T-cell (primary cell): ENCODE measurements around the gene TAS1R1. TPM values are rescaled to one million over a fixed set of nuclear protein-coding genes. Genes with fewer than 3 reads are reported as not detected.
A peak's percentile ranks its signal among the peaks of the same experiment; 100 is the strongest.

Experiments
- ATAC-seq, 4 experiments: fragments of 200-7000 bp in 3 of 4; fragments of 150-1000 bp in 1 of 4; cut with Tn5 transposase; replicated peaks in 1 of 4; 1 replicate in 3 of 4; 2 replicates in 1 of 4; pipeline ENCODE4 v1.10.0; 2021; ENCODE audit warnings: moderate library complexity in 3 of 4, mild to moderate bottlenecking in 2 of 4, moderate number of reproducible peaks in 1 of 4
- CTCF ChIA-PET, 2 donors: fragments of 300-600 bp; sonication (Branson Sonifier 250); formaldehyde crosslinking; loops; one replicate each; lab custom pipeline; 2022; ENCODE audit warnings: antibody characterized with exemption in 2 of 2; lab: Charles Lee
- POLR2A ChIA-PET, 2 donors: fragments of 300-600 bp; sonication (Branson Sonifier 250); formaldehyde crosslinking; loops; one replicate each; lab custom pipeline; 2022; ENCODE audit warnings: antibody characterized with exemption in 2 of 2; lab: Charles Lee
- DNase-seq, 35 experiments: peaks; one replicate each; pipeline versions ENCODE4 v3.0.0 to v3.0.0-alpha.2; 2013 to 2023
- H3K27ac ChIP-seq: one replicate; pipeline ENCODE4 v1.5.1; 2013; ENCODE audit warnings: low read length
- H3K27me3 ChIP-seq, 2 experiments: replicated peaks in 1 of 2; 1 replicate in 1 of 2; 2 replicates in 1 of 2; pipeline versions ENCODE4 v1.6.1 to v1.7.0; 2013; ENCODE audit warnings: low read length in 1 of 2, mixed read lengths in 1 of 2; ENCODE audit not compliant: control insufficient read depth in 2 of 2, insufficient read depth in 2 of 2; ENCODE audit errors: extremely low read depth in 1 of 2
- H3K36me3 ChIP-seq, 2 donors: 1 replicate in 1 of 2; 2 replicates in 1 of 2; pipeline versions ENCODE4 v1.6.1 to v1.7.0; 2013; ENCODE audit warnings: low read length in 1 of 2; ENCODE audit not compliant: control insufficient read depth in 2 of 2, insufficient read depth in 1 of 2; ENCODE audit errors: extremely low read depth in 1 of 2
- H3K4me1 ChIP-seq, 2 experiments: 1 replicate in 1 of 2; 2 replicates in 1 of 2; pipeline versions ENCODE4 v1.6.1 to v1.7.0; 2013; ENCODE audit warnings: low read length in 2 of 2, mixed read lengths in 1 of 2; ENCODE audit not compliant: insufficient read depth in 2 of 2, control insufficient read depth in 1 of 2; ENCODE audit errors: extremely low read depth in 1 of 2
- H3K4me3 ChIP-seq, 2 donors: 1 replicate in 1 of 2; 2 replicates in 1 of 2; pipeline versions ENCODE4 v1.5.1 to v1.7.0; 2013; ENCODE audit warnings: mild to moderate bottlenecking in 2 of 2, low read length in 1 of 2, moderate library complexity in 1 of 2; ENCODE audit not compliant: control insufficient read depth in 1 of 2; ENCODE audit errors: extremely low read depth in 1 of 2
- H3K9me3 ChIP-seq: 2 replicates; pipeline ENCODE4 v1.7.0; 2013
- H3K27ac Mint-ChIP-seq, 2 donors: one replicate each; pipeline ENCODE4 v1.8.0; 2020 to 2021; ENCODE audit warnings: mild to moderate bottlenecking in 2 of 2, mixed read lengths in 2 of 2
- H3K27me3 Mint-ChIP-seq, 2 donors: one replicate each; pipeline ENCODE4 v1.8.0; 2021 to 2022; ENCODE audit warnings: mixed read lengths in 2 of 2
- H3K36me3 Mint-ChIP-seq: one replicate; pipeline ENCODE4 v1.8.0; 2021; ENCODE audit warnings: mixed read lengths
- H3K4me1 Mint-ChIP-seq, 3 donors: one replicate each; pipeline ENCODE4 v1.8.0; 2020 to 2022; ENCODE audit warnings: mixed read lengths in 3 of 3, mild to moderate bottlenecking in 1 of 3
- H3K4me3 Mint-ChIP-seq, 3 donors: one replicate each; pipeline ENCODE4 v1.8.0; 2020 to 2022; ENCODE audit warnings: mild to moderate bottlenecking in 3 of 3, mixed read lengths in 3 of 3, moderate library complexity in 3 of 3
- H3K9me3 Mint-ChIP-seq, 3 donors: one replicate each; pipeline ENCODE4 v1.8.0; 2020 to 2022; ENCODE audit warnings: mixed read lengths in 3 of 3
- WGBS: methylation state at CpG from one replicate; pipeline ENCODE4 v1.1.5; 2013; ENCODE audit warnings: missing lambda C conversion rate; ENCODE audit not compliant: insufficient coverage; 5-methylcytosine and 5-hydroxymethylcytosine counted together
- total RNA-seq, 35 experiments: library from RNA in 6 of 35; stranded (reverse) in 6 of 35; fragments of 120-200 nt in 1 of 35; gene quantifications; one replicate each; pipeline versions ENCODE4 v1.2.1 to v1.2.4 and lab custom pipeline; 2013 to 2026

The TAS1R1 gene
- total RNA-seq, 5 donors from 2014 or later (not counting 1 experiment from before 2014, with no cell fraction given), result not detected

GRCh38 chr1:6579374-6580118 is 24.4 kb downstream of the TAS1R1 start, which contains the start of gene ZBTB48:
ZBTB48 (plus strand) TSS chr1:6579994; CDS start chr1:6580610, 616 bp downstream.
- Mint-ChIP-seq H3K4me1 (peaks cover 35 to 39% (median 36%) of the 10 kb centered on the region in 3 donors), H3K9me3 (no peaks in the 10 kb centered on the region), H3K27me3 (no peaks in the 10 kb centered on the region), H3K4me3 (peak within 1 kb of the TSS; percentile 91 to 96 (median 92)), H3K27ac (peak within 1 kb of the TSS; percentile 91 to 94), H3K36me3 (no peaks in the 10 kb centered on the region)
- peak within 1 kb of the TSS; percentile 81 to 85 for H3K4me3 ChIP-seq
- H3K27ac ChIP-seq, result peak within 1 kb of the TSS; percentile 83
- DNase-seq (peak; percentile 90 to 98 (median 96)), ATAC-seq (peak; percentile 98 to 99 (median 99))
- no peaks in the 10 kb centered on the region for H3K9me3 ChIP-seq
- H3K36me3 ChIP-seq, result peaks cover 2% of the 10 kb centered on the region in 2 donors
- POLR2A ChIA-PET, result interaction anchor here (0.7 to 0.8 kb wide), 2 partner anchors 18 to 26 kb away, joined by 3 read pairs; partner anchors contain the start of gene NOL9 (in 1 of the 2)
- WGBS, result 19% methylated on average over 57 of the region's 58 CpGs
- peaks cover 0 to 5% of the 10 kb centered on the region in 2 experiments for H3K27me3 ChIP-seq
- CTCF ChIA-PET, result interaction anchor here in 1 of 2 donors (0.5 to 1.9 kb wide), 4 partner anchors 12 to 547 kb away, joined by 3 to 10 read pairs (median 6); partner anchors contain the start of gene THAP3
- H3K4me1 ChIP-seq, result peaks cover 11 to 41% of the 10 kb centered on the region in 2 experiments

GRCh38 chr1:6580119-6580592 is 25.0 kb downstream of the TAS1R1 start:
- H3K27me3 Mint-ChIP-seq, result no peaks in the 10 kb centered on the region
- H3K36me3 Mint-ChIP-seq, result no peaks in the 10 kb centered on the region
- peak overlapping the region; percentile 91 to 96 (median 92) for H3K4me3 Mint-ChIP-seq
- peaks cover 41 to 45% (median 42%) of the 10 kb centered on the region in 3 donors for H3K4me1 Mint-ChIP-seq
- 1% methylated on average over 21 of the region's 30 CpGs for WGBS
- ChIA-PET POLR2A (interaction anchor here (0.6 to 0.8 kb wide), 3 partner anchors 17 to 336 kb away, joined by 3 to 5 read pairs (median 3); partner anchors contain the start of gene NOL9 (in 1 of the 2)), CTCF (interaction anchor here (0.7 to 1.9 kb wide), 5 partner anchors 17 to 548 kb away, joined by 3 to 10 read pairs (median 4); partner anchors contain the start of genes TAS1R1 (in 1 of the 2) and THAP3 (in 1 of the 2))
- Histone ChIP-seq H3K4me1 (peaks cover 11 to 46% of the 10 kb centered on the region in 2 experiments), H3K27me3 (peaks cover 0 to 2% of the 10 kb centered on the region in 2 experiments), H3K4me3 (peak overlapping the region; percentile 81 to 85), H3K9me3 (no peaks in the 10 kb centered on the region), H3K36me3 (peaks cover 2% of the 10 kb centered on the region in 2 donors), H3K27ac (peak overlapping the region; percentile 83)
- H3K9me3 Mint-ChIP-seq, result no peaks in the 10 kb centered on the region
- DNase-seq (no peak), ATAC-seq (peak; percentile 11 to 50 (median 45))
- H3K27ac Mint-ChIP-seq, result peak overlapping the region; percentile 91 to 94

- ChIA-PET POLR2A (interaction anchor here (0.6 kb wide), 3 partner anchors 26 to 336 kb away, joined by 3 to 5 read pairs (median 4); no protein-coding TSS in a partner anchor), CTCF (interaction anchor here (0.7 to 1.9 kb wide), 4 partner anchors 17 to 66 kb away, joined by 3 to 10 read pairs (median 3); partner anchors contain the start of gene TAS1R1 (in 1 of the 2))
- no peaks in the 10 kb centered on the region for H3K9me3 ChIP-seq
- peak overlapping the region; percentile 81 to 85 for H3K4me3 ChIP-seq
- 38% methylated on average over 17 of the region's 19 CpGs for WGBS
- H3K4me1 ChIP-seq, result peaks cover 11 to 50% of the 10 kb centered on the region in 2 experiments
- peak overlapping the region; percentile 83 for H3K27ac ChIP-seq
- peaks cover 43 to 46% (median 44%) of the 10 kb centered on the region in 3 donors for H3K4me1 Mint-ChIP-seq
- peaks cover 2 to 3% of the 10 kb centered on the region in 2 donors for H3K36me3 ChIP-seq
- no peaks in the 10 kb centered on the region for H3K36me3 Mint-ChIP-seq
- H3K27ac Mint-ChIP-seq, result peak overlapping the region; percentile 86 to 94
- no peak for ATAC-seq
- peak overlapping the region; percentile 91 to 96 (median 92) for H3K4me3 Mint-ChIP-seq
- H3K27me3 Mint-ChIP-seq, result no peaks in the 10 kb centered on the region
- no peaks in the 10 kb centered on the region for H3K9me3 Mint-ChIP-seq
- DNase-seq, result no peak
- H3K27me3 ChIP-seq, result no peaks in the 10 kb centered on the region
These were observed 25.7 kb downstream of the TAS1R1 start for GRCh38 chr1:6580593-6581409.

- ChIA-PET POLR2A (interaction anchor here in 1 of 2 donors (0.6 to 0.7 kb wide), 3 partner anchors 22 to 81 kb away, joined by 3 to 7 read pairs (median 4); no protein-coding TSS in a partner anchor), CTCF (interaction anchor here in 1 of 2 donors (0.7 to 1.4 kb wide), 2 partner anchors 36 to 65 kb away, joined by 3 read pairs; no protein-coding TSS in a partner anchor)
- Mint-ChIP-seq H3K4me3 (peak overlapping the region; percentile 91 to 96 (median 92)), H3K36me3 (no peaks in the 10 kb centered on the region), H3K27ac (peak overlapping the region; percentile 66 to 72), H3K4me1 (peaks cover 43 to 46% (median 44%) of the 10 kb centered on the region in 3 donors), H3K9me3 (no peaks in the 10 kb centered on the region), H3K27me3 (no peaks in the 10 kb centered on the region)
- ATAC-seq, result no peak
- Histone ChIP-seq H3K36me3 (peaks cover 2 to 5% of the 10 kb centered on the region in 2 donors), H3K4me1 (peaks cover 11 to 55% of the 10 kb centered on the region in 2 experiments), H3K4me3 (no peak overlapping the region), H3K9me3 (no peaks in the 10 kb centered on the region), H3K27ac (peak overlapping the region; percentile 12), H3K27me3 (no peaks in the 10 kb centered on the region)
- peak in 2 of 35 experiments; percentile 8 to 23 for DNase-seq
- WGBS, result no CpG with 5 or more reads among the region's 10 CpGs
These were observed 26.6 kb downstream of the TAS1R1 start for GRCh38 chr1:6581561-6582305.

GRCh38 chr1:6582370-6582769 is 27.3 kb downstream of the TAS1R1 start:
- DNase-seq (no peak), ATAC-seq (no peak)
- no peaks in the 10 kb centered on the region for H3K9me3 Mint-ChIP-seq
- peak overlapping the region; percentile 66 to 72 for H3K27ac Mint-ChIP-seq
- H3K4me1 ChIP-seq, result peaks cover 11 to 61% of the 10 kb centered on the region in 2 experiments
- H3K27me3 ChIP-seq, result no peaks in the 10 kb centered on the region
- H3K36me3 Mint-ChIP-seq, result no peaks in the 10 kb centered on the region
- ChIA-PET POLR2A (interaction anchor here in 1 of 2 donors (0.7 kb wide), 1 partner anchor 13 kb away, joined by 4 read pairs; no protein-coding TSS in a partner anchor), CTCF (interaction anchor here in 1 of 2 donors (1.4 kb wide), 1 partner anchor 64 kb away, joined by 3 read pairs; no protein-coding TSS in a partner anchor)
- peaks cover 7% of the 10 kb centered on the region in 2 donors for H3K36me3 ChIP-seq
- H3K27me3 Mint-ChIP-seq, result no peaks in the 10 kb centered on the region
- H3K4me3 Mint-ChIP-seq, result peak overlapping the region; percentile 41 to 92 (median 51)
- no peak overlapping the region for H3K4me3 ChIP-seq
- no CpG with 5 or more reads among the region's 1 CpG for WGBS
- H3K27ac ChIP-seq, result peak overlapping the region; percentile 8
- peaks cover 44 to 50% (median 45%) of the 10 kb centered on the region in 3 donors for H3K4me1 Mint-ChIP-seq
- H3K9me3 ChIP-seq, result no peaks in the 10 kb centered on the region
